KOPT-K1 (cell line): ENCODE results near the gene ZNF799.
A peak's percentile ranks its signal among the peaks of the same experiment; 100 is the strongest.
"Not testable (repeated sequence)": the region's sequence is repeated elsewhere in the genome, so short reads cannot be mapped to it uniquely, and the experiment has no call there.

Source experiments
- H3K27ac ChIP-seq: fragments of 200-600 bp; sonication (generic); 2 replicates; pipeline ENCODE4 v1.5.1; 2016; ENCODE audit warnings: antibody characterized with exemption, mild to moderate bottlenecking, low read depth, low read length; ENCODE audit not compliant: poor library complexity, severe bottlenecking
- H3K36me3 ChIP-seq: fragments of 200-600 bp; sonication (generic); 2 replicates; pipeline ENCODE4 v1.5.1; 2017; ENCODE audit warnings: antibody characterized with exemption, mild to moderate bottlenecking, low read length, moderate library complexity; ENCODE audit not compliant: insufficient read depth
- H3K9me3 ChIP-seq: fragments of 200-600 bp; sonication (generic); 2 replicates; pipeline ENCODE4 v1.5.1; 2017; ENCODE audit warnings: antibody characterized with exemption, low read length, mild to moderate bottlenecking; ENCODE audit not compliant: insufficient read depth, poor library complexity, severe bottlenecking

ZNF799 gene

DNA sequence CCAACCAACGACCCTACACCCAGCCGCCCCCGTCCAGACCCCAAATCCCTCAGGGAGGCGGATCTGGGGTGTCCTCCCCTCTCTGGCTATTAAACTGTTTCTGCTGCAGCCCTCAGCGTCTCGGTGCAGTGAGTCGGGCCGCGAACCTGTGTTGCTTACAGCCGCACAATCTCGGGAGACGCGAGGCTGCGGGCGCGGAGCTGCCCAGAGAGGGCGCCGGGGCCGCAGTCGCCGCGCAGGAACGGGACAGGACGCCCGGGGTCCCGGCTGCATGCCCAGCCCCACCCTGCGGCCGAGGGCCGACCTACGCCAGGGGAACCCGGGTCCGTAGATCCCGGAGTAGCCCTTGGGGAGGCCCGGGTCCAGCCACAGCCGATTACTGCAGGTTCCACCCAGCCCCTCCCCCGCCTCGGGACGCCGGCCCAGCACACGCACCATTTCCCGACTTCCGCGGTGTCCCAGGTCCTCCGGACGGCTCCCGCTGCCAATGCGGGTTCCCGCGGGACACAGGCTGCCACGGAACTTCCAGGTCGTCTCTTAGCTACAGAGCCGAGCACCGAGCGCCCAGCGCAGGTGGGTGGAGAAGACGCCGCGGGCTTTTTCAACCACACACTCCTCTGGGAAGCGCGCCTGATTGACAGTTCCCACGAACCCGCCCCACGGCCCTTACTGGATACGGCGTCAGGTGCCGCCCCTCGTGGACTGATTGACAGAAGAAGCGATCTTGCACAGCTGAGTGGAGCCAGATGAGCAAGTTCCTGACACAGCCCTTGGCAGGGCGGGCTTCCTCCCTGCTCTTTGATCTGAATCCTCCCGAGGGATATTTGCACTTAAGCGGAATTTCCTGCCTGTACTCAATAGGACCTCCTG, at the start of gene ZNF799:
Gene ZNF799 (minus strand): TSS at position 639 of the 870 bp plus-strand sequence. CDS start 201 bp downstream, at position 438.
- Histone ChIP-seq H3K36me3 (peaks cover 6% of the 10 kb centered on the region; the same call in 1 of the 2 replicates), H3K9me3 (peaks cover 17% of the 10 kb centered on the region), H3K27ac (peak within 1 kb of the TSS; percentile 71)

DNA sequence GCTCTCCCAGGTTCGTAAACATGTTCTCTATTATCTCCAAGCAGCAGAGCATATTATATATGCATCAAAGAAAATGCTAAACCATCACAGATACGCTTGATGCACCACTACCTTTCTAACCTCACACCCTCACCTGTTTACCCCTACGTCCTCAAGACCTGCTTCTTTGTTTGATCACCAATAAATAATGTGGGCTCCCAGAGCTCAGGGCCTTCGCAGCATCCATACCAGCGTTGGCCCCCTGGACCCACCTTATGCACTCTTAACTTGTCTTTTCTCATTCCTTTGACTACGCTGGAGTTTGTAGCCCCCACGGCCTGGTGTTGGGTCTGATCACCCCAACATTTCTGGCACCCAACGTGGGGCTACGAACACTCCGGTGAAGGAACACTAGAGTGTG, 49.8 kb upstream of the ZNF799 start:
- peaks cover 58% of the 10 kb centered on the region for H3K9me3 ChIP-seq
- H3K27ac ChIP-seq, result no peak overlapping the region
- 0 out of 2 replicates have a peak, but pooled peaks cover 5% of the 10 kb centered on the region for H3K36me3 ChIP-seq

DNA sequence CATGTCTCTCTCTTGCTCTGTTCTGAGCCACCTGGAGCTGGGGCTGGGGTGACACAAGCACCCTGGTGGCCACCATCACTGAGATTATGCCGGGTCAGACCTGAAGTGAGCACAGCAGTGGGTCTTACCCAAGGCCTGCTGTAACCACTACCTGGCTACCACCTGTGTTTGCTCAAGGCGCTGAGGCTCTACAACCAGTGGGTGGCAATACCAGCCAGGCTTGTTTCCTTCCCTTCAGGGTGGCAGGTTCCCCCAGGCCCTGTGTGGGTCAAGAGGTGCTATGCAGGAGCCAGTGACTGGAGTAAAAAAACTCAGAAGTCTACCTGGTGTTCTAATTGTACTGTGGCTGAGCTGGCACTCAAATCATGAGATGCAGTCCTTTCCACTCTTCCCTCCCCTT, 47.7 kb upstream of the ZNF799 start:
- peaks cover 56% of the 10 kb centered on the region for H3K9me3 ChIP-seq
- no peak overlapping the region for H3K27ac ChIP-seq
- no peaks in the 10 kb centered on the region for H3K36me3 ChIP-seq

DNA sequence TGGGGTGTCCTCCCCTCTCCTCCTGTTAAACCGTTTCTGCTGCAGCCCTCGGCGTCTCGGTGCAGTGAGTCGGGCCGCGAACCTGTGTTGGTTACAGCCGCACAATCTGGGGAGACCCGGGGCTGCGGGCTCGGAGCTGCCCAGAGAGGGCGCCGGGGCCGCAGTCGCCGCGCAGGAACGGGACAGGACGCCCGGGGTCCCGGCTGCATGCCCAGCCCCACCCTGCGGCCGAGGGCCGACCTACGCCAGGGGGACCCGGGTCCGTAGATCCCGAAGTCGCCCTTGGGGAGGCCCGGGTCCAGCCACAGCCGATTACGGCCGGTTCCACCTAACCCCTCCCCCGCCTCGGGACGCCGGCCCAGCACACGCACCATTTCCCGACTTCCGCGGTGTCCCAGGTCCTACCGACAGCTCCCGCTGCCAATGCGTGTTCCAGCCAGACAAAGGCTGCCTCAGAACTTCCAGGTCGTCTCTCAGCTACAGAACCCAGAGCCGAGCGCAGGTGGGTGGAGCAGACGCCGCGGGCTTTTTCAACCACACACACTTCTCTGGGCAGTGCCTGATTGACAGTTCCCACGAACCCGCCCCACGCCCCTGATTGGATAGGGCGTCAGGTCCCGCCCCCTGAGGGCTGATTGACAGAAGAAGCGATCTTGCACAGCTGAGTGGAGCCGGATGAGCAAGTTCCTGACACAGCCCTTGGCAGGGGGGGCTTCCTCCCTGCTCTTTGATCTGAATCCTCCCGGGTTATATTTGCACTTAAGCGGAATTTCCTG, 39.7 kb upstream of the ZNF799 start, which contains the start of gene ZNF443:
Gene ZNF443 (minus strand): TSS at position 481 of the 776 bp plus-strand sequence. CDS start 107 bp downstream, at position 374.
- Histone ChIP-seq H3K9me3 (peaks cover 25% of the 10 kb centered on the region), H3K27ac (peak within 1 kb of the TSS; percentile 83), H3K36me3 (peaks cover 20% of the 10 kb centered on the region; the same call in 1 of the 2 replicates)

DNA sequence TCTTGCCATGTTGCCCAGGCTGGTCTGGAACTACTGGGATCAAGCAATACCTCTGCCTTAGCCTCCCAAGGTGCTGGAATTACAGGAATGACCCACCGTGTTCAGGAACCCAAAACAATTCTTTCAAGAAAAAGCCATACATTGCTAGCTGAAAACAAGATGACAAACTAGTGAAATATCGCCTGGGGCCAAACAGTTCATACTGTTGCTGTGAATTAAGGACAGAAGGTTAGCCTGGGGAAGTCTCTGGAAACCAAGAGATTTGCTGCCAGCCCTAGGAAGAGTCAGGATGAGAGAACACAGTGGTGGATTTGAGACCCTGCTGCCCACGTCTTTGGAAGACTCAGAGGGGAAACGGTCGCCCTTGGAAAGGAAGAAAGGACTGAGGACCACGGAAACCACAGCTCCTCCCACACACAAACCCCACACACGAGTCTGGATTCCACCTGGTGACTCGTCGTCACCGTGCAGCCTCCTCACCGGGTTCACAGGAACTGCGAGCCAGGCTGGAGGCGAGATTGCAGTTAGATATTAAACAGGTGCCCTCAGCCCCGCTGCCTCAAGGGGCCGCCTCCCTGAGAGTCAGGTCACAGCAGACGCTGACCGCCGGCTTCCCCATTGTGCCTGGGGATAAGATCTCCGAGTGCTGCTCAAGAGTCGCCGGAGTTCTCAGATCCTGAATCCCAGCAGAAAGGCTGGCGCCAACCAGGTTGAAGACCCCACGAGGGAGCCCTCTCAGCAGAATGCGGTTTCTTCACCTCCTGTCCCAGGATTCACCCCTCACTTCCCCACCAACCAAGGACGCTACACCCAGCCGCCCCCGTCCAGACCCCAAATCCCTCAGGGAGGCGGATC, 38.8 kb upstream of the ZNF799 start:
- H3K9me3 ChIP-seq, result peaks cover 29% of the 10 kb centered on the region
- H3K27ac ChIP-seq, result peak overlapping the region; percentile 83
- H3K36me3 ChIP-seq, result peaks cover 28% of the 10 kb centered on the region

DNA sequence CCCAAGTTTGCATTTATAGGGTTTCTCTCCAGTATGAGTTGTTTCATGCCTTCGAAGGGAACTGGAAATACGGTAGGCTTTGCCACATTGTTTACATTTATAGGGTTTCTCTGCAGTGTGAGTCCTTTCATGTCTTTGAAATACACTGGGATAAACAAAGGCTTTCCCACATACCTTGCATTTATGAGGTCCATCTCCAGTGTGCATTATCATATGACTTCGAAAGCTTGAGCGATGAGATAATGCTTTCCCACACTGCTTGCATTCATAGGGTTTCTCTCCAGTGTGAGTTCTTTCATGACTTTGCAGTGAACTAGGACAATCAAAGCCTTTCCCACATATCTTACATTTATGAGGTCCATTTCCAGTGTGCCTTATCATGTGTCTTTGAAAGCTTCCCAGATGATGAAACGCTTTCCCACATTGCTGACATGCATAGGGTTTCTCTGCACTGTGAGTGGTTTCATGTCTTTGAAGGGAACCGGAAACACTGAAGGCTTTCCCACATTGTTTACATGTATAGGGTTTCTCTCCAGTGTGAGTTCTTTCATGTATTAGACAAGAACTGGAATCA, 29.7 kb upstream of the ZNF799 start:
- H3K27ac ChIP-seq, result not testable (repeated sequence)
- H3K9me3 ChIP-seq, result peaks cover 96% of the 10 kb centered on the region

DNA sequence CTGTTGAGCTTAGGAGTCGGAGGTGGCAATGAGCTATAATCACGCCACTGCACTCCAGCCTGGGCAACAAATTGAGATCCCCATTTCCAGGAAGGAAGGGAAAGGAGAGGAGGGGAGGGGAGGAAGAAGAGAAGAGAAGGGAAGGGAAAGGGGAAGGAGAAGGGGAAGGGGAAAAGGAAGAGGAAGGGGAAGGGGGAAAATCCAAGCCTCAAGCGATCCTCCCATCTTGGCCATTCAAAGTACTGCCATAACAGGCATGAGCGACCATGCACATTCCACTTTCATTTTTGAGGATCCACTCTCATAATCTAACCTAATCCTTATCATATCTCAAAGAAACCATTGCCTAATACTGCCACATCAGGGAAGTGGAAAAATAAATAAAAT, 24.8 kb upstream of the ZNF799 start:
- Histone ChIP-seq H3K36me3 (peaks cover 93% of the 10 kb centered on the region), H3K9me3 (peaks cover 97% of the 10 kb centered on the region), H3K27ac (no peak overlapping the region)

More for the DNA sequence above, 29.7 kb upstream of the ZNF799 start:
- peaks cover 87% of the 10 kb centered on the region for H3K36me3 ChIP-seq

DNA sequence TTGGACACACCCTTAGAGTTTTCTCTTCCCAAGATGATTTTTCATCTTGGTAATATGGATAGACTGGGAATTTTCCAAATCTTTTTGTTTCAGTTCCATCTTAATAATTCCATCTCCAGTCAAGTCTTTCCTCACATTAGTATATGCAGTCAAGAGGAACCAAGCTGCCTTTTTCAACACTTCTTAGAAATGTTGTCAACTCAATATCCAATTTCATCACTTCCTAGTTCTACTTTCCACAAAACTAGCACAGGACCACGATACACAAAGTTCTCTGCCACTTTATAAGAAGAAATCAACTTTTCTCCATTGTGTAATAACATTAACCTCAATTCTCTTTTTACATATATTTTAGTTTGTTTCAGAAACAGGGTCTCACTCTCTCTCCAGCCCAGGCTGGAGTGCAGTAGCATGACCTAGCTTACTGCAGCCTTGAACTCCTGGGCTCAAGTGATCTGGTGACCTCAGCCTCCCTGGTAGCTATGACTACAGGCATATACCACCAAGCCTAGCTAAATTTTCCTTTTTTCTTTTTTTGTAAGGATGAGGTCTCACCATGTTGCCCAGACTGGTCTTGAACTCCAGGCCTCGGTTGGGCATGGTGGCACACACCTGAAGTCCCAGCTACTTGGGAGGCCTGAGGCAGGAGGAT, 24.3 kb upstream of the ZNF799 start:
- H3K36me3 ChIP-seq, result peaks cover 93% of the 10 kb centered on the region
- H3K27ac ChIP-seq, result no peak overlapping the region
- H3K9me3 ChIP-seq, result peaks cover 97% of the 10 kb centered on the region

DNA sequence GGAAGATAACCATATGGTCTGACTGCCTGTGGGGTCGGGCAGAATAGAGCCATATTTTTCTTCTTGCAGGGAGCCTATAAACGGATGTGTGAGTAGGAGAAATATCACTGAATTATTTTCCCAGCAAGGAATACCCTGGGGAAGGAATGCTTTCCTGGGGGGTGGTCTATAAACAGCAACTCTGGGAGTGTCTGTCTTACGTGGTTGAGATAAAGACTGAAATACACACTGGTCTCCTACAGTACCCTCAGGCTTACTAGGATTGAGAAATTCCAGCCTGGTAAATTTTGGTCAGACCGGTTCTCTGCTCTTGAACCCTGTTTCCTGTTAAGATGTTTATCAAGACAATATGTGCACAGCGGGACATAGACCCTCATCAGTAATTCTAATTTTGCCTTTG, 16.2 kb upstream of the ZNF799 start:
- H3K27ac ChIP-seq, result not testable (repeated sequence)
- peaks cover 55% of the 10 kb centered on the region for H3K36me3 ChIP-seq
- peaks cover 78% of the 10 kb centered on the region for H3K9me3 ChIP-seq

DNA sequence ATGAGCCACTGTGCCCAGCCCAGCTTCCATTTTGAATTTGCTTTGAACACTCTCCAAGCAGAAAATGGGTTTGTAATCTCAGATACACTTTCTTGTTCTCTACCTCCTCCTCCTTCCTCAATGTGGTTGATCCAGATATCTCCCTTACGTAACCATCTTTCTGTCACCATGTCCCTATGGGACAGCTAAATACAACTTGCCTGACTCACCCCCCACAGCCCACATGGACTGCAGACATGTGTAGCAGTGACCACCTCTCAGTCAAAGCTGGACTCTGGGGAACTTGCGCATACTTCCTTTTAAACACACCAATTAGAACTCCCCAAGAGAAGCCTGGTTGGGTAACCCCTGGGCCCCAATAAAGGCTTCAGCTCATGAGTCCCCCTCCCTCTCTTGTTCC, 10.8 kb upstream of the ZNF799 start:
- no peak overlapping the region for H3K27ac ChIP-seq

DNA sequence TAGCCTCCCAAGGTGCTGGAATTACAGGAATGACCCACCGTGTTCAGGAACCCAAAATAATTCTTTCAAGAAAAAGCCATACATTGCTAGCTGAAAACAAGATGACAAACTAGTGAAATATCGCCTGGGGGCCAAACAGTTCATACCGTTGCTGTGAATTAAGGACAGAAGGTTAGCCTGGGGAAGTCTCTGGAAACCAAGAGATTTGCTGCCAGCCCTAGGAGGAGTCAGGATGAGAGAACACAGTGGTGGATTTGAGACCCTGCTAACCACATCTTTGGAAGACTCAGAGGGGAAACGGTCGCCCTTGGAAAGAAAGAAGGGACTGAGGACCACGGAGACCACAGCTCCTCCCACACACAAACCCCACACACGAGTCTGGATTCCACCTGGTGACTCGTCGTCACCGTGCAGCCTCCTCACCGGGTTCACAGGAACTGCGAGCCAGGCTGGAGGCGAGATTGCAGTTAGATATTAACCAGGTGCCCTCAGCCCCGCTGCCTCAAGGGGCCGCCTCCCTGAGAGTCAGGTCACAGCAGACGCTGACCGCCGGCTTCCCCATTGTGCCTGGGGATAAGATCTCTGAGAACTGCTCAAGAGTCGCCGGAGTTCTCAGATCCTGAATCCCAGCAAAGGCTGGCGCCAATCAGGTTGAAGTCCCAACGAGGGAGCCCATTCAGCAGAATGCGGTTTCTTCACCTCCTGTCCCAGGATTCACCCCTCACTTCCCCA, 1.0 kb downstream of the ZNF799 start:
- H3K36me3 ChIP-seq, result not testable (repeated sequence)
- H3K27ac ChIP-seq, result peak overlapping the region; percentile 71
- H3K9me3 ChIP-seq, result peaks cover 19% of the 10 kb centered on the region

More for the DNA sequence above, 10.8 kb upstream of the ZNF799 start:
- Histone ChIP-seq H3K36me3 (peaks cover 6% of the 10 kb centered on the region; the same call in 1 of the 2 replicates), H3K9me3 (peaks cover 45% of the 10 kb centered on the region)

DNA sequence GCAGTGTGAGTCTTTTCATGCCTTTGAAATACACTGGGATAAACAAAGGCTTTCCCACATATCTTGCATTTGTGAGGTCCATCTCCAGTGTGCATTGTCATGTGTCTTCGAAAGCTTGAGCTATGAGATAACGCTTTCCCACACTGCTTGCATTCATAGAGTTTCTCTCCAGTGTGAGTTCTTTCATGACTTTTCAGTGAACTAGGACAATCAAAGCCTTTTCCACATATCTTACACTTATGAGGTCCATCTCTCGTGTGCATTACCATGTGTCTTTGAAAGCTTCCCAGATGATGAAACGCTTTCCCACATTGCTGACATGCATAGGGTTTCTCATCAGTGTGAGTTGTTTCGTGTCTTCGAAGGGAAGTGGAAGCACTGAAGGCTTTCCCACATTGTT, 9.9 kb downstream of the ZNF799 start:
- not testable (repeated sequence) for H3K27ac ChIP-seq
- H3K36me3 ChIP-seq, result peaks cover 77% of the 10 kb centered on the region
- H3K9me3 ChIP-seq, result peaks cover 80% of the 10 kb centered on the region

DNA sequence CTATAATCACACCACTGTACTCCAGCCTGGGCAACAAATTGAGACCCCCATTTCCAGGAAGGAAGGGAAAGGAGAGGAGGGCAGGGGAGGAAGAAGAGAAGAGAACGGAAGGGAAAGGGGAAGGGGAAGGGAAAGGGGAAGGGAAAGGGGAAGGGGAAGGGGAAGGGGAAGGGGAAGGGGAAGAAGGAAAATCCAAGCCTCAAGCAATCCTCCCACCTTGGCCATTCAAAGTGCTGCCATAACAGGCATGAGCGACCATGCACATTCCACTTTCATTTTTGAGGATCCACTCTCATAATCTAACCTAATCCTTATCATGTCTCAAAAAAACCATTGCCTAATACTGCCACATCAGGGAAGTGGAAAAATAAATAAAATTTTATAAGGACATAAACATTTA, 14.7 kb downstream of the ZNF799 start:
- H3K27ac ChIP-seq, result not testable (repeated sequence)
- peaks cover 46% of the 10 kb centered on the region for H3K36me3 ChIP-seq
- peaks cover 67% of the 10 kb centered on the region for H3K9me3 ChIP-seq
